ENCODE measurements around the gene PTPRN2. TPM values are rescaled to one million over a fixed set of nuclear protein-coding genes. Genes with fewer than 3 reads are reported as not detected.

The PTPRN2 gene
- total and polyA plus RNA-seq, 7 donors, result 3.2 to 7.1 (median 5.5) TPM

GRCh38 chr7:158315326-158315725, 272.3 kb downstream of the PTPRN2 start:
- intact Hi-C loops (cut with DNase I), result no loop called here
- Histone ChIP-seq H3K27me3 (peaks cover 0 to 6% (median 0%) of the 10 kb centered on the region in 3 donors), H3K27ac (no peak overlapping the region), H3K4me1 (peaks cover 0 to 10% (median 2%) of the 10 kb centered on the region in 4 donors), H3K36me3 (no peaks in the 10 kb centered on the region), H3K9me3 (peaks cover 0 to 4% (median 0%) of the 10 kb centered on the region in 4 donors), H3K4me3 (no peak overlapping the region)
- WGBS, 2 donors, result 91% methylated on average over 11 of the region's 11 CpGs
- DNase-seq, result no peak
- TF ChIP-seq POLR2A (IDR thresholded peaks at IDR 0.05), result no peak
- no peak for TF ChIP-seq POLR2AphosphoS5 (IDR thresholded peaks at IDR 0.05)
- no peak for TF ChIP-seq EP300 (IDR thresholded peaks at IDR 0.05)
- no peak for TF ChIP-seq CTCF (IDR thresholded peaks at IDR 0.05)

- TF ChIP-seq CTCF (IDR thresholded peaks at IDR 0.05) (no peak), EP300 (IDR thresholded peaks at IDR 0.05) (no peak), POLR2A (IDR thresholded peaks at IDR 0.05) (no peak), POLR2AphosphoS5 (IDR thresholded peaks at IDR 0.05) (no peak)
- Histone ChIP-seq H3K27me3 (peaks cover 0 to 6% (median 0%) of the 10 kb centered on the region in 3 donors), H3K27ac (no peak overlapping the region), H3K36me3 (no peaks in the 10 kb centered on the region), H3K4me1 (peaks cover 0 to 10% (median 2%) of the 10 kb centered on the region in 4 donors), H3K9me3 (peaks cover 0 to 4% (median 0%) of the 10 kb centered on the region in 4 donors), H3K4me3 (no peak overlapping the region)
- no peak for DNase-seq
- intact Hi-C loops (cut with DNase I), result no loop called here
- whole genome bisulfite sequencing, 2 donors, result 95 to 97% methylated on average over 15 of the region's 15 CpGs
Measured at GRCh38 chr7:158314394-158314793, 273.2 kb downstream of the PTPRN2 start.

GRCh38 chr7:158313931-158314330, 273.7 kb downstream of the PTPRN2 start:
- TF ChIP-seq EP300 (IDR thresholded peaks at IDR 0.05), result no peak
- no peak for TF ChIP-seq POLR2A (IDR thresholded peaks at IDR 0.05)
- no peak for TF ChIP-seq POLR2AphosphoS5 (IDR thresholded peaks at IDR 0.05)
- no peak for TF ChIP-seq CTCF (IDR thresholded peaks at IDR 0.05)

DNA sequence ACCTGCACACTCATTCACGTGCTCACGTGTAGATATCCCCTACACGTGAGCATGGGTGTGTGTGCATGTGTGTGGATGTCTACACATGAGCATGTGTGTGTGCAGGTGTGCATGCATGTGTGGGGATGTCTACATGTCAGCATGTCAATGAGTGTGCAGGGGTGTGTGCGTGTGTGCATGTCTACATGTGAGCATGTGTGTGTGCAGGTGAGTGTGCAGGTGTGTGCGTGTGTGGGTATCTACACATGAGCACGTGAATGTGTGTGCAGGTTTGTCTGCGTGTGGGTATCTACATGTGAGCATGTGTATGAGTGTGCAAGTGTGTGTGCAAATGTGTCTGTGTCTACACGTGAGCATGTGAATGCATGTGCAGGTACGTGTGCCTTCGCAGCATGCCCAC, 274.8 kb downstream of the PTPRN2 start:
- Histone ChIP-seq H3K27me3 (peaks cover 0 to 3% (median 0%) of the 10 kb centered on the region in 3 donors), H3K4me3 (no peak overlapping the region), H3K9me3 (peaks cover 0 to 9% (median 4%) of the 10 kb centered on the region in 4 donors), H3K36me3 (no peaks in the 10 kb centered on the region), H3K27ac (no peak overlapping the region), H3K4me1 (peaks cover 0 to 7% (median 0%) of the 10 kb centered on the region in 4 donors)
- intact Hi-C loops (cut with DNase I), result no loop called here
- DNase-seq, result no peak
- 98 to 99% methylated on average over 10 of the region's 10 CpGs for WGBS, 2 donors
- TF ChIP-seq POLR2AphosphoS5 (IDR thresholded peaks at IDR 0.05), result no peak
- TF ChIP-seq CTCF (IDR thresholded peaks at IDR 0.05), result no peak
- no peak for TF ChIP-seq POLR2A (IDR thresholded peaks at IDR 0.05)
- no peak for TF ChIP-seq EP300 (IDR thresholded peaks at IDR 0.05)

More at GRCh38 chr7:158313931-158314330, 273.7 kb downstream of the PTPRN2 start:
- Histone ChIP-seq H3K27ac (no peak overlapping the region), H3K4me1 (peaks cover 0 to 10% (median 2%) of the 10 kb centered on the region in 4 donors), H3K4me3 (no peak overlapping the region), H3K36me3 (no peaks in the 10 kb centered on the region), H3K27me3 (peaks cover 0 to 6% (median 0%) of the 10 kb centered on the region in 3 donors), H3K9me3 (peaks cover 0 to 4% (median 0%) of the 10 kb centered on the region in 4 donors)
- intact Hi-C loops (cut with DNase I), result no loop called here
- no peak for DNase-seq
- WGBS, 2 donors, result 86 to 96% methylated on average over 10 of the region's 10 CpGs

DNA sequence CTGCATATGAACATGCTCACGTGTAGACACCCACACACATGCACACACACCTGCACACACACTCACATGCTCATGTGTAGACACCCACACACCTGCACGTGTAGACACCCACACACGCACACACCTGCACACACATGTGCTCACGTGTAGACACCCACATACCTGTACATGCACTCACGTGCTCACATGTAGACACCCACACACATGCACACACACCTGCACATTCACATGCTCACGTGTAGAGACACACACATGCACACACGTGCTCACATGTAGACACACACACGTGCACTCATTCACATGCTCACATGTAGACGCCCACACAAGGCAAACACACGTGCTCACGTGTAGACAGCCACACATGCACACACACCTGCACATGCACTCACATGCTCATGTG, 275.8 kb downstream of the PTPRN2 start:
- TF ChIP-seq POLR2AphosphoS5 (IDR thresholded peaks at IDR 0.05) (no peak), EP300 (IDR thresholded peaks at IDR 0.05) (no peak), POLR2A (IDR thresholded peaks at IDR 0.05) (no peak), CTCF (IDR thresholded peaks at IDR 0.05) (no peak)
- 85 to 87% methylated on average over 11 of the region's 11 CpGs for WGBS, 2 donors
- peaks cover 0 to 13% (median 9%) of the 10 kb centered on the region in 4 donors for H3K9me3 ChIP-seq
- no peak for DNase-seq
- no peaks in the 10 kb centered on the region for H3K4me1 ChIP-seq
- H3K27me3 ChIP-seq, result no peaks in the 10 kb centered on the region
- no peak overlapping the region for H3K4me3 ChIP-seq
- no peaks in the 10 kb centered on the region for H3K36me3 ChIP-seq
- H3K27ac ChIP-seq, result no peak overlapping the region
- intact Hi-C loops (cut with DNase I), result no loop called here

Data from sigmoid colon (tissue), 7 donors.